Body of pancreas (tissue), 4 donors: ENCODE data around the gene RUNX2. TPM values are rescaled to one million over a fixed set of nuclear protein-coding genes. Genes with fewer than 3 reads are reported as not detected.

ENCODE experiments used
- ATAC-seq: fragments of 150-250 bp; one replicate; pipeline ENCODE4 v1.9.1; 2016
- DNase-seq, 4 donors: peaks; one replicate each; pipeline ENCODE4 v3.0.0-alpha.2; 2019
- H3K27ac ChIP-seq, 4 donors: fragments of 200-600 bp; sonication (generic); 1 replicate in 3 of 4; 2 replicates in 1 of 4; pipeline versions ENCODE4 v1.5.1 to v1.6.1; 2016 to 2019; ENCODE audit warnings: mild to moderate bottlenecking in 1 of 4, mixed read lengths in 1 of 4, moderate library complexity in 1 of 4
- H3K27me3 ChIP-seq, 2 donors: fragments of 200-600 bp; sonication (generic); one replicate each; pipeline ENCODE4 v1.6.0; 2016; ENCODE audit warnings: mild to moderate bottlenecking in 1 of 2
- H3K36me3 ChIP-seq, 2 donors: fragments of 200-600 bp; sonication (generic); replicated peaks in 1 of 2; 2 replicates each; pipeline ENCODE4 v1.5.1; 2016; ENCODE audit warnings: low read depth in 2 of 2; ENCODE audit not compliant: insufficient read depth in 1 of 2
- H3K4me1 ChIP-seq: fragments of 200-600 bp; sonication (generic); one replicate; pipeline ENCODE4 v1.6.0; 2016
- H3K4me3 ChIP-seq, 2 donors: fragments of 200-600 bp; sonication (generic); 1 replicate in 1 of 2; 2 replicates in 1 of 2; pipeline ENCODE4 v1.5.1; 2016 to 2019
- H3K9me3 ChIP-seq, 3 donors: fragments of 200-600 bp; sonication (generic); 1 replicate in 2 of 3; 2 replicates in 1 of 3; pipeline ENCODE4 v1.5.1; 2016
- CTCF ChIP-seq, 7 experiments: fragments of 450-650 bp in 4 of 7; fragments of 200-600 bp in 3 of 7; sonication (generic) in 3 of 7; IDR thresholded peaks; one replicate each; pipeline ENCODE4 v1.5.1; 2016 to 2019; ENCODE audit warnings: antibody characterized with exemption in 7 of 7
- POLR2A ChIP-seq, 3 donors: fragments of 450-650 bp; IDR thresholded peaks; one replicate each; pipeline ENCODE4 v1.6.1; 2016; ENCODE audit warnings: antibody characterized with exemption in 3 of 3, mild to moderate bottlenecking in 2 of 3
- WGBS, 2 donors: methylation state at CpG; one replicate each; pipeline ENCODE4 v1.1.5; 2017; 5-methylcytosine and 5-hydroxymethylcytosine counted together
- intact Hi-C: fragments of 100-400 bp; cut with DNase I; formaldehyde crosslinking; loops from one replicate; pipeline ENCODE4 v1.15.1; 2023
- total RNA-seq, 2 donors: library from RNA; depleted of rRNA; stranded (reverse); fragments of >200 nt; gene quantifications; one replicate each; pipeline ENCODE4 v1.1.0, GENCODE V29; 2016

Gene RUNX2
- total RNA-seq, 2 donors from 2014 or later, result 0.33 to 1.0 TPM

- no peak for DNase-seq
- 54 to 55% methylated on average over 13 of the region's 13 CpGs for WGBS, 2 donors
These were observed 258.4 kb downstream of the RUNX2 start for GRCh38 chr6:45586216-45587171.

GRCh38 chr6:45587229-45588060 is 259.3 kb downstream of the RUNX2 start:
- no peak for TF ChIP-seq POLR2A (IDR thresholded peaks at IDR 0.05)
- no peak for TF ChIP-seq CTCF (IDR thresholded peaks at IDR 0.05)
- DNase-seq (no peak), ATAC-seq (no peak)
- peaks cover 17% of the 10 kb centered on the region for H3K4me1 ChIP-seq
- H3K36me3 ChIP-seq, result no peaks in the 10 kb centered on the region
- intact Hi-C loops, result no loop called here
- H3K27me3 ChIP-seq, result no peaks in the 10 kb centered on the region
- WGBS, 2 donors, result 64 to 66% methylated on average over 5 of the region's 5 CpGs
- H3K9me3 ChIP-seq, result no peaks in the 10 kb centered on the region
- H3K4me3 ChIP-seq, result no peak overlapping the region
- no peak overlapping the region for H3K27ac ChIP-seq

More at GRCh38 chr6:45586216-45587171, 258.4 kb downstream of the RUNX2 start:
- intact Hi-C loops, result no loop called here
- Histone ChIP-seq H3K27me3 (no peaks in the 10 kb centered on the region), H3K27ac (no peak overlapping the region), H3K36me3 (no peaks in the 10 kb centered on the region), H3K4me1 (peaks cover 17% of the 10 kb centered on the region), H3K4me3 (no peak overlapping the region), H3K9me3 (no peaks in the 10 kb centered on the region)
- TF ChIP-seq CTCF (IDR thresholded peaks at IDR 0.05) (no peak), POLR2A (IDR thresholded peaks at IDR 0.05) (no peak)
- no peak for ATAC-seq

DNA sequence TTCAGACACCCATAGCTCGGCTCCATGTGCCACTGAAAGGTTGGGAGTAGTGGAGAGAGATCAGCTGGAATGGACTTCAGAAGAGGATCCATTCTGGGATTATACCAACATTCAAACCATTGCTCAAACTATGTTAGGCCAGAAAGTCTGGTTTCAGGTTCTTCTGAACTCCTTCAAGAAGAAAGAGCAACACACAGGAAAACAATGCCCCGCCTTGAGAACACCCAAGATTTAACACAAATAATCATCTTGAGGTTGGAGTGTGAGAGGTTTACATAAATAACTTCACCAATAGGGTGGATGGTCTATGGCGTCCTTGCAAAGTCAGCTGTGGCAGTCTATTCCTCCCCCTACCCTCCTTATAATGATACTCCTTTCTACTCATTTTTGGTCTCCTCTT is 261.2 kb downstream of the RUNX2 start:
- no peak for TF ChIP-seq POLR2A (IDR thresholded peaks at IDR 0.05)
- no peak for TF ChIP-seq CTCF (IDR thresholded peaks at IDR 0.05)
- H3K27ac ChIP-seq, result peak overlapping the region in 1 of 4 donors; percentile 42
- no peak overlapping the region for H3K4me3 ChIP-seq
- WGBS, 2 donors, result 81 to 83% methylated on average over 3 of the region's 3 CpGs
- no peaks in the 10 kb centered on the region for H3K27me3 ChIP-seq
- intact Hi-C loops, result no loop called here
- H3K36me3 ChIP-seq, result no peaks in the 10 kb centered on the region
- peaks cover 17% of the 10 kb centered on the region for H3K4me1 ChIP-seq
- DNase-seq (no peak), ATAC-seq (no peak)
- H3K9me3 ChIP-seq, result no peaks in the 10 kb centered on the region

DNA sequence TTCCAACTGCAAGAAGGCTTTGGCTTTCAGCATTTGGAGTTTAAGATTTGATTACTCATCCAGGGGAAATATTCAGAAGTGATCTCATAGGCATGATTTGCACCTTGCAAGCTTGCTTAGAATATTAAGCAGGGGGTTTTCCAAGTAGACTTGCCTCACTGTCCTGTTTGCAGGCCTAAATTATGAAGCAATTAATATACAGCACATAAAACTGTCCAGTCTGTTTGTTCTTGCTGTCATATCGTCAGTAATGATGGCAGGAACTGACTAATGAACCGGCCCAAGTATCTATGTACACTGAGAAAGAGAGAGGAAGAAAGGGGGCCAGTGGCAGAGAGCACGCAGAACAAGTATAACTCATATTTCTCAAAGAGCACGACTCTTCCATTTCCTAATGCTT is 262.1 kb downstream of the RUNX2 start:
- peaks cover 17% of the 10 kb centered on the region for H3K4me1 ChIP-seq
- H3K4me3 ChIP-seq, result no peak overlapping the region
- intact Hi-C loops, result no loop called here
- no peaks in the 10 kb centered on the region for H3K9me3 ChIP-seq
- H3K27ac ChIP-seq, result peak overlapping the region in 2 of 4 donors; percentile 42 to 51
- H3K27me3 ChIP-seq, result no peaks in the 10 kb centered on the region
- H3K36me3 ChIP-seq, result no peaks in the 10 kb centered on the region
- 33 to 38% methylated on average over 4 of the region's 4 CpGs for WGBS, 2 donors
- ATAC-seq, result peak; percentile 63
- DNase-seq, result no peak
- TF ChIP-seq POLR2A (IDR thresholded peaks at IDR 0.05) (no peak), CTCF (IDR thresholded peaks at IDR 0.05) (no peak)
